Stimulated activated CD4-positive, alpha-beta T cell treated with anti-CD3 and anti-CD28 coated beads, Interleukin-2, amount 100 ng/mL, for 4 hours (primary cell): ENCODE data around the gene TRAPPC10.
A peak's percentile ranks its signal among the peaks of the same experiment; 100 is the strongest.

ENCODE experiments used
- DNase-seq: peaks from one replicate; pipeline ENCODE4 v3.0.0-alpha.2; 2020; ENCODE audit warnings: low read depth

The TRAPPC10 gene

GRCh38 chr21:44005071-44005470 is 7.0 kb upstream of the TRAPPC10 start:
- no peak for DNase-seq

DNA sequence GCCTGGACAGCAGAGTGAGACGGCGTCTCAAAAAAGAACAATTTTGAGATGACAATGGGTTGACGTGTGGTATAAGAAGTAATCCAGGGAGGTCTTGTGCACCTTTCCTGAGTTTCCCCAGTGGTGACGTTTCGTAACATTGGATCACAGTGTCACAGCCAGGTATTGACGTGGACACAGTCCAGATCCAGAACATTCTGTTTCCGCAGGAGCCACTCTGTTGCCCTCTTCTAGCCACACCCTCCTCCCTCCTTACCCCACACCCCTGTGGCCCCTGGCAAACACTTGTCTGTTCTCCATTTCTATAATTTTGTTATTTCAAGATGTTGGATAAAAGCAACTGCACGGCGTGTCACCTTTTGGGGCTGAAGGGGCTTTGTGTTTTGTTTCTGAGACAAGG is 6.5 kb upstream of the TRAPPC10 start:
- no peak for DNase-seq

DNA sequence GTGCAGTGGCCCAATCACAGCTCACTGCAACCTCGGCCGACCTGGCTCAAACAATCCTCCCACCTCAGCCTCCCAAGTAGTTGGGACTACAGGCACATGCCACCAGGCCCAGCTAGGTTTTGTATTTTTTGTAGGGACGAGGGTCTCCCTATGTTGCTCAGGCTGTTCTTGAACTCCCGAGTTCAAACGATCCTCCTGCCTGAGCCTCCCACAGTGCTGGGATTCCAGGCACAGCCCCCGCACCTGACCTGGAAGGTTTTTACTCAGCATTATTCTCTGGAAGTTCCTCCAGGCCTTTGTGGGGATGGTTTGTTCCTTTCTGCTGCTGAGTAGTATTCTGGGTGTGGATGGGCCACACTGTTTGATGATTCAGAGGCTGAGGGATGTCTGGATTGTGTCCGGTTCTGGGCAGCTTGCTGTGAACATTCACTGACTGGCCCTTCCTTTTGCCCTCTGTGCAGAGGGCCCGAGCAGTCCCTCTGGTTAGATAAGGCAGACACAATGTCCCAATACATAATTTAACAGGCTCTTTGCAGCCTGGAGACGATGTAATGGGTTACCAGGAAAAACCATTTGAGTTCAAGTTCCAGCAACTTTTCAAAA is 6.0 kb upstream of the TRAPPC10 start:
- no peak for DNase-seq

- DNase-seq, result no peak
Measured at GRCh38 chr21:44006656-44007055, 5.5 kb upstream of the TRAPPC10 start.

DNA sequence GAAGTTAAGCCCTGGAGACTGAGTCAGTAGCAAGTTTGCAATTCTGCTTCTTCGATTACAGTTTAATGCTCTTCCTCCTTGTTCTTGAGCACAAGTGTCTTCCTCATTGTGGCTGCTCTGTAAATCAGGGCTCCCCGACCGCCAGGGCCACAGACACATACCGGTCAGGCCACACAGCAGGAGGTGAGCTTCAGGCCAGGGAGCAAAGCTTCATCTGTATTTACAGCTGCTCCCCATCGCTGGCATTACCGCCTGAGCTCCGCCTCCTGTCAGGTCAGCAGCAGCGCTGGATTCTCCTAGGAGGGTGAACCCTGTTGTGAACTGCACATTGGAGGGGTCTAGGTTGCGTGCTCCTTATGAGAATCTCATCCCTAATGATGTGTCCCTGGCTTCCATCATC is 1.7 kb upstream of the TRAPPC10 start:
- DNase-seq, result no peak

DNA sequence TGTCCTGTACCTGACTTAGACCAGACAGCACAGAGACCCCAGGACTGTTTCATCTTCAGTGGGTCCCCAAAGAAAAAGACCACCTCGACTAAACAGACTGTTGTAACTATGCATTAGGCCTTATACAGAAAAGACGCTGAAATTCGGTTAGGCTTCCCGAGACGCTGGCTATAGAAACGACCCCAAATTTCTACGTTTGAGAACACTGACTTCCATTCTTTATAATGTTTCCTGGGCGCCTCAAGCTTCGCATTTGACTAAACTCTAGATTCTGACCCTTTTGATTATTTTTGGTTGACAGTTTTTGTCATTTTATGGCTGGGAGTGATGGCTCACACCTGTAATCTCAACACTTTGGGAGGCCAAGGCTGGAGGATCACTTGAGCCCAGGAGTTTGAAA is 986 bp upstream of the TRAPPC10 start:
- no peak for DNase-seq

GRCh38 chr21:44012474-44013379 is 618 bp downstream of the TRAPPC10 start:
- peak; percentile 75 for DNase-seq

DNA sequence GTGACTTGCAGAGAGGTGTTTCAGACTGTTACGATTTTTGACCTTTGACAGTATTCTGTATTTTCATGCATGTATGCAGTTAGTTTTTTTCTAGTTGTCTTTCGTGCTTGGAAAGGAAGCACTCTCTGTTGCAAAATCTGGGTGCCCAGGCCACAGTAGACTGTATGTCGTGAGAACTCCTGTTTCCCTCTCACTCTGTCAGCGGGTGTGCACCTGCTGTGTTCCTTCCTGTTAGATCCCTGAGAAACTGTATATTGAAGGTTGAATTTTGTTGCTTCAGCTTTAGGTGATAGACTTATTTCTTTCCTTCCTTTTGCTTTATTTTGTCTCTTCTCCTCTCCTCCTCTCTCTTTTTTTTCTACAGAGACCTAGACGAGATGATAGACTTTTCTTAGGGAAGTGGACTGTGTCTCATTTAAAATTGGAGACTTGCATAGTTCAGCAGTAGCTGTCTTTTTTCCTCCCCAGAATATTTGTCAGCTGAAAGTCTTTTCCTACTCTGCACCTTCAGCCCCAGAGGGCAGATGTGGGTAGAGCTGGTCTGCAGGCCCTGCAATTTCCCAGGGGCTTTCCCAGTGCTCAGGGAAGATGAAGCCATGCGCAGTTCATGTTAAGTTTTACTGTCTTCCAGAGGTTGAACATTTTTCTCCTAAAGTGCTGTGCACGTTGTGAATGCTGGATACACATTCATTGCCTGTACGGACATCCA is 1.4 kb downstream of the TRAPPC10 start:
- DNase-seq, result no peak

GRCh38 chr21:44017601-44018000 is 5.5 kb downstream of the TRAPPC10 start:
- no peak for DNase-seq

- no peak for DNase-seq
Measured at GRCh38 chr21:44018127-44018526, 6.0 kb downstream of the TRAPPC10 start.

DNA sequence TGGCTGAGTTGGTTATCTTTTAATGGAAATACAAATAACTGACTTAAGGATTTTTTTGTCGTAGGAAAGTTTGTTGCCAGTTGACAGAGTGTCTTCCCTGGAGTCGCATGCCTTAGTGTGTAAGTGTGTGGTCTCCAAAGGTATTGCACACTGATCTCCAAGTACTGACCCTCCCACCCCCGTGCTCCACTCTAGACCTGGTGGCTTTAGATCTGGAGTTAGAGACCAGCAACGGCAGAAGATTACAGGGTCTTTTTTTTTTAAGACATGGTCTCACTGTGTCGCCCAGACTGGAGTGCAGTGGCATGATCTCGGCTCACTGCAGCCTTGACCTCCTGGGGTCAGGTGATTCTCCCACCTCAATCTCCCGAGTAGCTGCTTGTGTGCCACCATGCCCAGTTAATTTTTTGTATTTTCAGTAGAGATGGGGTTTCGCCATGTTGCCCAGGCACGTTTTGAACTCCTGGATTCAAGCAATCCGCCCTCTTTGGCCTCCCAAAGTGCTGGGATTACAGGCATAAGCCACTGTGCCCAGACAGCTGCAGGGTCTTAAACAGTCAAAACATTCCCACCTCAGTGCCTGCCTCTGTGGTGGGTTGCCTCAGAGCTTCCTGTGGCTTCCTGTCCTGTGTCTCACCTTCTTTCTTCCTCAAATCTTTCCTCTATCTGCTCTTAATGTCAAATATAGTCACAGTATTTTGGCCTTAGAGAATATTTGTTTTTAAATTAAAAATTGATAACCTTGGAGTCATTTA is 6.9 kb downstream of the TRAPPC10 start:
- DNase-seq, result no peak

DNA sequence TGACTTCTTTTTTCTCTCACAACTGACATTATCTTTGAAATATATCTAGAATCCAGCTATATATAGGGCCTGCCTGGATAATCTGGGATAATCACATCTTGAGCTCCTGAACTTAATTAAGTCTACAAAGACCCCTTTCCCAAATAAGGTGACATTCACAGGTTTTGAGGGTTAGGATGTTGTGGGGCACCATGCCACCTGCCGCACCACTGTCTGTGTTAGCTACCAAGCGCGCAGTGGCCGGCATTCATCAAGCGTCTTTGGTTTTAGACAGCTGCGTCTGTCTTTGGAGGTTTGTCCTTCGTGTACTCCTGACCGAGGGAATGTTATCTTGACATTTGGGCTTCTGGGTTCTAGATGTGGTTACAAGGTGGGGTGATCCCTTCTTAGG is 7.5 kb downstream of the TRAPPC10 start:
- DNase-seq, result no peak

- no peak for DNase-seq
Measured at GRCh38 chr21:44020551-44020950, 8.4 kb downstream of the TRAPPC10 start.

GRCh38 chr21:44021064-44021463 is 9.0 kb downstream of the TRAPPC10 start:
- no peak for DNase-seq

GRCh38 chr21:44024257-44024656 is 12.1 kb downstream of the TRAPPC10 start:
- no peak for DNase-seq

GRCh38 chr21:44024887-44025353 is 12.8 kb downstream of the TRAPPC10 start:
- no peak for DNase-seq

DNA sequence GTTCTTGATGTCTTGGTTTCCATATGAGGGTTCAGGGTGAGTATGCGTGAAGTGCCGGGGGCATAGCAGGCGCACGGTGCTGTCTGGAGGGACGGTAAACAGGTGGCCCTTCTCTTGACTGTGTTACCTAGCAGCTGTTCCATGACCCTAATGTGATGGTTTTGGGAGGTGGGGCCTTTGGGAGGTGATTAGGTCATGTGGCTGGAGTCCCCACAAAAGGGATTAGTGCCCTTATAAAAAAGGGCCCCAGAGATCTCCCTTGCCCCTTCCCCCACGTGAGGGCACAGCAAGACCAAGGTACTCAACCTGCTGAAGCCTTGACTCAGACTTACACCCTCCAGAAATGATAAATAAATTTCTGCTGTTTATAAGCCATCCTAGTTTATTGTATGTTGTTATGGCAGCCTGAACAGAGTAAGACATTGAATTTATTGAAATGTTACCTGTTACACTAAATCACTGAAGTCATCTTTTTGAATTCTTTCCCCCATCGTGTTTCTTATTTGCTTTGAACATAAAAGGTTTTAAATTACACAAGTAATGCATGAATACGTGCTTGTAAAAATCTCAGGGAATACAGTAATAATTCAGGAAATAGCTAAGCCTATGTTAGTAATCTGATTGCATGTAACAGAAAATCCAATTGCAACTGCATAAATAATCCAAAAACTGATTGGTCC is 15.6 kb downstream of the TRAPPC10 start:
- no peak for DNase-seq

DNA sequence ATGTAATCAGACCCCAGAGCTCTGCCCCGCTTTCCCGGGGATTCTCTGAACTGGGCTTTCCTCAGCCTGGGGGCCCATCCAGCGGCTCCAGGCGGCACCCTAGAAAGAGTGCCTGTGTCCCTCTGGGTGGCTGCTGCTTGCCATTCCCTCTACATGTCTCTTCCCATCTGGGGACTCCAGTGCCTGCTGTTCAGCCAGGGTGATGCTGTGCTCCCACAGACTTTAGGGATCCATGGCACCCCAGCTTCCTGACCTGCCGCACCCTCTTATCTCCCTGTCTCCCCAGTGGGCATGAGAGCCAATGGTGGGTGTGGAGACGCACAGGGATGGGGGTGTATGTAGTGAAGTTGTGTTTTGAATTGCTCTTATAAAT is 16.2 kb downstream of the TRAPPC10 start:
- no peak for DNase-seq

DNA sequence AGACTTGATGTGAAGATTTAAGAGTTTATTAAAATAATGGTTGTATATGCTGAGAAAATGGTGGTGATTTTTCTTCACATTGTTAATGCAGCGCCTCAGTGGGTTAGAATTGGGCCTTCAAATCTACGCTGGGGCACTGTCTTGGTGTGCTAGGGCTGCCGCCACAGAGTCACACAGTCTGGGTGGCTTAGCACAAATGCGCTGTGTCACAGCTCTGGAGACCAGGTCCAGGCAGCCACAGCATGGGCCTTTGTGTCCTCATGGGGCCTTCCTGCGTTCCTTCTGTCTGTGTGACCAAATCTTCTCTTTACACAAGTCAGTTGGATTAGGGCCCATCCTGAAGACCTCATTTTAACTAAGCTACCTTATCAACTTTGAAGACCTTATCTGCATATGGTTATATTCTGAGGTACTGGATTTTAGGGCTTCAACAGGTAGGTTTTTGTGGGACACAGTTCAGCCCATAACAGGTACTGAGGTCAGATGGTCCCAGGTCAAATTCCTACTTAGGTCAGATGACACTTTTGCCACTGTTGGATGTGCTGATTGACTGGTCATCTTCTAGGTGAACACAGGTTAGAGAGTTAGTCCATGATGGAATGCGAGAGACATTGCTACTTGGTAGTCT is 17.5 kb downstream of the TRAPPC10 start:
- DNase-seq, result no peak

GRCh38 chr21:44035244-44035643 is 23.1 kb downstream of the TRAPPC10 start:
- no peak for DNase-seq

- no peak for DNase-seq
Measured at GRCh38 chr21:44038063-44038462, 26.0 kb downstream of the TRAPPC10 start.
